IMR-90 (cell line): ENCODE measurements around the gene KLF16. TPM values are rescaled to one million over a fixed set of nuclear protein-coding genes. Genes with fewer than 3 reads are reported as not detected.

Source experiments
- ATAC-seq: fragments of 200-7000 bp; cut with Tn5 transposase; 2 replicates; pipeline ENCODE4 v1.9.1; 2020; ENCODE audit warnings: low read depth, mild to moderate bottlenecking, moderate library complexity
- BruUV-seq: library from RNA; stranded (reverse); fragments of 400-500 nt; replicated peaks from 2 replicates; lab custom pipeline; 2021; lab: Mats Ljungman, UMichigan
- CTCF ChIA-PET: fragments of 300-600 bp; formaldehyde crosslinking; extraction: SDS; loops from one replicate; lab custom pipeline; 2021; ENCODE audit warnings: antibody characterized with exemption; lab: Yijun Ruan, JAX
- POLR2A ChIA-PET: fragments of 300-600 bp; sonication (Branson Sonifier 250); formaldehyde crosslinking; loops from one replicate; lab custom pipeline; 2022; ENCODE audit warnings: antibody characterized with exemption; ENCODE audit not compliant: unreplicated experiment; lab: Charles Lee
- DNase-seq: peaks from one replicate; pipeline ENCODE4 v3.0.0; 2013
- H2AFZ ChIP-seq: replicated peaks from 2 replicates; pipeline ENCODE3; 2013; ENCODE audit warnings: low read length, mild to moderate bottlenecking; ENCODE audit not compliant: poor library complexity
- H2AK5ac ChIP-seq: 2 replicates; pipeline ENCODE4 v1.6.1; 2013; ENCODE audit warnings: low read depth, low read length, inconsistent platforms
- H2AK9ac ChIP-seq: replicated peaks from 2 replicates; pipeline ENCODE3; 2013; ENCODE audit warnings: mild to moderate bottlenecking, low read depth, low read length, moderate library complexity; ENCODE audit not compliant: poor library complexity
- H2BK120ac ChIP-seq: 2 replicates; pipeline ENCODE4 v1.6.1; 2013; ENCODE audit warnings: low read depth, low read length, inconsistent platforms
- H2BK15ac ChIP-seq: 3 replicates; pipeline ENCODE4 v1.6.1; 2013; ENCODE audit warnings: low read depth, low read length, inconsistent platforms
- H2BK20ac ChIP-seq: 2 replicates; pipeline ENCODE4 v1.6.1; 2013; ENCODE audit warnings: low read depth, mild to moderate bottlenecking, inconsistent platforms, low read length, moderate library complexity
- H2BK5ac ChIP-seq: 2 replicates; pipeline ENCODE4 v1.6.1; 2013; ENCODE audit warnings: mild to moderate bottlenecking, low read depth, low read length, inconsistent platforms; ENCODE audit not compliant: poor library complexity, severe bottlenecking
- H3K14ac ChIP-seq: replicated peaks from 2 replicates; pipeline ENCODE4 v1.6.1; 2013; ENCODE audit warnings: low read depth, low read length, inconsistent platforms
- H3K18ac ChIP-seq: 2 replicates; pipeline ENCODE4 v1.6.1; 2013; ENCODE audit warnings: low read depth, low read length, control low read depth
- H3K23ac ChIP-seq: 2 replicates; pipeline ENCODE4 v1.6.1; 2013; ENCODE audit warnings: low read depth, low read length, inconsistent platforms
- H3K27ac ChIP-seq: 2 replicates; pipeline ENCODE4 v1.5.1; 2013; ENCODE audit warnings: mild to moderate bottlenecking, control low read depth, low read length; ENCODE audit not compliant: insufficient read depth
- H3K27me3 ChIP-seq: 2 replicates; pipeline ENCODE4 v1.6.1; 2013; ENCODE audit warnings: low read length; ENCODE audit not compliant: control insufficient read depth, insufficient read depth
- H3K36me3 ChIP-seq: 2 replicates; pipeline ENCODE4 v1.6.1; 2013; ENCODE audit warnings: low read length, mixed read lengths; ENCODE audit not compliant: control insufficient read depth, insufficient read depth
- H3K4ac ChIP-seq: 2 replicates; pipeline ENCODE4 v1.6.1; 2013; ENCODE audit warnings: low read depth, low read length, inconsistent platforms
- H3K4me1 ChIP-seq: 2 replicates; pipeline ENCODE4 v1.6.1; 2013; ENCODE audit warnings: low read length, mixed read lengths; ENCODE audit not compliant: control insufficient read depth, insufficient read depth
- H3K4me2 ChIP-seq: 2 replicates; pipeline ENCODE4 v1.6.1; 2013; ENCODE audit warnings: low read depth, mild to moderate bottlenecking, control low read depth, low read length, moderate library complexity
- H3K4me3 ChIP-seq: 2 replicates; pipeline ENCODE4 v1.5.1; 2013; ENCODE audit warnings: low read depth, mild to moderate bottlenecking, control low read depth, low read length, moderate library complexity; ENCODE audit not compliant: insufficient read depth
- H3K56ac ChIP-seq: 2 replicates; pipeline ENCODE4 v1.6.1; 2013; ENCODE audit warnings: low read length, inconsistent platforms; ENCODE audit not compliant: insufficient read depth; ENCODE audit errors: extremely low read depth
- H3K79me1 ChIP-seq, 2 experiments: 2 replicates each; pipeline ENCODE4 v1.6.1; 2013; ENCODE audit warnings: low read length in 2 of 2, inconsistent platforms in 1 of 2, low read depth in 1 of 2
- H3K9ac ChIP-seq: 2 replicates; pipeline ENCODE4 v1.6.1; 2013; ENCODE audit warnings: low read depth, low read length, control low read depth
- H3K9me1 ChIP-seq: 2 replicates; pipeline ENCODE4 v1.6.1; 2013; ENCODE audit warnings: low read length, inconsistent platforms; ENCODE audit not compliant: insufficient read depth
- H3K9me3 ChIP-seq: 2 replicates; pipeline ENCODE4 v1.6.1; 2013; ENCODE audit warnings: low read length; ENCODE audit not compliant: control insufficient read depth, insufficient read depth
- H4K20me1 ChIP-seq: 2 replicates; pipeline ENCODE4 v1.6.1; 2013; ENCODE audit warnings: low read length, inconsistent platforms; ENCODE audit not compliant: insufficient read depth
- H4K5ac ChIP-seq: 2 replicates; pipeline ENCODE4 v1.6.1; 2013; ENCODE audit warnings: mild to moderate bottlenecking, low read depth, low read length, control low read depth
- H4K8ac ChIP-seq, 2 experiments: 2 replicates each; pipeline ENCODE4 v1.6.1; 2013; ENCODE audit warnings: low read depth in 2 of 2, low read length in 2 of 2, control low read depth in 1 of 2, inconsistent platforms in 1 of 2
- H4K91ac ChIP-seq: 2 replicates; pipeline ENCODE4 v1.6.1; 2013; ENCODE audit warnings: low read depth, low read length, inconsistent platforms; ENCODE audit not compliant: insufficient read depth
- BHLHE40 ChIP-seq: fragments of 150-350 bp; IDR thresholded peaks from 2 replicates; pipeline ENCODE4 v1.6.1; 2016; ENCODE audit warnings: mild to moderate bottlenecking, low read depth, low read length
- MAZ ChIP-seq: IDR thresholded peaks from 2 replicates; pipeline ENCODE4 v1.6.1; 2012; ENCODE audit warnings: low read depth, mild to moderate bottlenecking, low read length, improper control_type of control experiment, moderate library complexity, borderline replicate concordance
- MXI1 ChIP-seq: IDR thresholded peaks from 2 replicates; pipeline ENCODE4 v1.6.1; 2012; ENCODE audit warnings: low read depth, mild to moderate bottlenecking, low read length, moderate library complexity, borderline replicate concordance
- RCOR1 ChIP-seq: IDR thresholded peaks from 2 replicates; pipeline ENCODE4 v1.6.1; 2012; ENCODE audit warnings: mild to moderate bottlenecking, low read length, improper control_type of control experiment; ENCODE audit not compliant: insufficient replicate concordance
- SMC3 ChIP-seq: fragments of 150-350 bp; IDR thresholded peaks from 2 replicates; pipeline ENCODE4 v1.6.1; 2016; ENCODE audit warnings: low read depth, mild to moderate bottlenecking, antibody characterized with exemption, low read length, moderate library complexity
- WGBS, 2 experiments: methylation state at CpG; one replicate each; pipeline versions ENCODE4 v1.1.5 to v1.1.7; 2013; ENCODE audit warnings: missing lambda C conversion rate in 2 of 2; ENCODE audit not compliant: insufficient read length in 1 of 2; ENCODE audit errors: extremely low coverage in 2 of 2; 5-methylcytosine and 5-hydroxymethylcytosine counted together
- dilution Hi-C: fragments of 300-500 bp; cut with HindIII; formaldehyde crosslinking; loops from one replicate; pipeline ENCODE4 v1.14.3; 2018; ENCODE audit warnings: low sequenced_read_pairs; ENCODE audit not compliant: unreplicated experiment
- in situ Hi-C: fragments of 300-500 bp; cut with MboI; formaldehyde crosslinking; loops from 3 replicates; pipeline ENCODE4 v1.14.3; 2019; ENCODE audit warnings: low sequenced_read_pairs, inconsistent platforms, mixed read lengths
- intact Hi-C: fragments of 100-400 bp; cut with micrococcal nuclease; formaldehyde crosslinking; loops from 2 replicates; pipeline ENCODE4 v1.10.0; 2022
- polyA plus RNA-seq, 3 experiments: library from polyadenylated mRNA; depleted of rRNA; stranded (reverse); fragments of >200 nt; gene quantifications; 2 replicates each; pipeline ENCODE4 v1.2.3, GENCODE V29; 2012; ENCODE audit warnings: low replicate concordance in 1 of 3
- total RNA-seq: library from RNA; depleted of rRNA; stranded (reverse); fragments of >200 nt; gene quantifications from 2 replicates; pipeline ENCODE4 v1.2.3, GENCODE V29; 2012

Gene KLF16
- total and polyA plus RNA-seq, 2 of the 4 experiments (the other 2 are of a cell fraction), result 0.90 to 13.1 TPM

- Histone ChIP-seq H4K8ac (no peak overlapping the region), H3K79me1 (no peaks in the 10 kb centered on the region), H3K27me3 (no peaks in the 10 kb centered on the region), H4K20me1 (no peaks in the 10 kb centered on the region), H3K4me2 (no peak overlapping the region), H2AFZ (peak overlapping the region; percentile 49), H4K91ac (no peak overlapping the region), H3K9me1 (no peaks in the 10 kb centered on the region), H3K4ac (no peak overlapping the region), H3K4me1 (peaks cover 5% of the 10 kb centered on the region), H3K36me3 (no peaks in the 10 kb centered on the region), H4K5ac (no peak overlapping the region), H2AK9ac (no peak overlapping the region), H2BK120ac (no peak overlapping the region), H2BK15ac (no peak overlapping the region), H3K14ac (no peak overlapping the region), H2AK5ac (no peak overlapping the region), H3K18ac (no peak overlapping the region), H3K27ac (no peak overlapping the region), H3K23ac (no peak overlapping the region), H3K56ac (no peak overlapping the region), H3K9me3 (no peaks in the 10 kb centered on the region), H3K9ac (no peak overlapping the region), H3K4me3 (no peak overlapping the region), H2BK20ac (no peak overlapping the region), H2BK5ac (no peak overlapping the region)
- ATAC-seq (no peak), DNase-seq (no peak)
- CTCF ChIA-PET, result no interaction called here
- intact Hi-C loops (no loop called here), in situ Hi-C loops (no loop called here), dilution Hi-C loops (no loop called here)
- no TSS peak for BruUV-seq
- TF ChIP-seq MXI1, result no peak
- no peak for TF ChIP-seq RCOR1
- no peak for TF ChIP-seq BHLHE40
- TF ChIP-seq SMC3, result no peak
- no peak for TF ChIP-seq MAZ
- POLR2A ChIA-PET, result no interaction called here
- 84% methylated on average over 11 of the region's 17 CpGs; no CpG with 5 or more reads in 1 of the 2 experiments for WGBS, 2 experiments
These were observed 30.4 kb upstream of the KLF16 start for GRCh38 chr19:1893791-1894190.
